Kidney glomerular epithelial cell (primary cell): Measurements from ENCODE around the gene SLC19A1.

Experiments used
- DNase-seq: peaks from one replicate; lab custom pipeline; 2025; lab: John Stamatoyannopoulos, UW

Gene SLC19A1

GRCh38 chr21:45544449-45545235 lies 2.4 kb upstream of the SLC19A1 start:
- no peak for DNase-seq

- no peak for DNase-seq
Observed at GRCh38 chr21:45543710-45544448, 1.6 kb upstream of the SLC19A1 start.

- no peak for DNase-seq
Observed at GRCh38 chr21:45543371-45543709, 1.1 kb upstream of the SLC19A1 start.

- DNase-seq, result no peak
Observed at GRCh38 chr21:45542667-45543370, 579 bp upstream of the SLC19A1 start.

- DNase-seq, result peak; percentile 29
Observed at GRCh38 chr21:45541221-45542039, 810 bp downstream of the SLC19A1 start.

GRCh38 chr21:45540601-45540970 lies 1.7 kb downstream of the SLC19A1 start:
- no peak for DNase-seq

GRCh38 chr21:45539796-45540600 lies 2.2 kb downstream of the SLC19A1 start:
- DNase-seq, result no peak

- no peak for DNase-seq
Observed at GRCh38 chr21:45539046-45539795, 3.0 kb downstream of the SLC19A1 start.

GRCh38 chr21:45538381-45539045 lies 3.7 kb downstream of the SLC19A1 start:
- no peak for DNase-seq

GRCh38 chr21:45537746-45538291 lies 4.4 kb downstream of the SLC19A1 start:
- no peak for DNase-seq

- no peak for DNase-seq
Observed at GRCh38 chr21:45537111-45537745, 5.0 kb downstream of the SLC19A1 start.

- DNase-seq, result no peak
Observed at GRCh38 chr21:45536301-45537081, 5.7 kb downstream of the SLC19A1 start.

- DNase-seq, result no peak
Observed at GRCh38 chr21:45535341-45536081, 6.7 kb downstream of the SLC19A1 start.

- no peak for DNase-seq
Observed at GRCh38 chr21:45534636-45535331, 7.5 kb downstream of the SLC19A1 start.

GRCh38 chr21:45533846-45534635 lies 8.2 kb downstream of the SLC19A1 start:
- no peak for DNase-seq

GRCh38 chr21:45533361-45533845 lies 8.8 kb downstream of the SLC19A1 start:
- DNase-seq, result no peak
